ENCODE data around the gene MBOAT1.

MBOAT1 gene

GRCh38 chr6:20234136-20234535 is 21.9 kb upstream of the MBOAT1 start:
- Histone ChIP-seq H3K9me3 (ENCODE audit: control insufficient read depth, insufficient read depth, low read length) (no peaks in the 10 kb centered on the region), H3K36me3 (ENCODE audit: control insufficient read depth, insufficient read depth, low read length) (no peaks in the 10 kb centered on the region), H3K27ac (ENCODE audit: low read length) (no peak overlapping the region), H3K27me3 (ENCODE audit: control insufficient read depth, insufficient read depth, low read length) (no peaks in the 10 kb centered on the region), H3K4me1 (ENCODE audit: control insufficient read depth, insufficient read depth, low read length) (peaks cover under 1% of the 10 kb centered on the region; the same call in 1 of the 2 replicates), H3K4me3 (ENCODE audit: low read length) (no peak overlapping the region)
- WGBS (ENCODE audit: insufficient coverage, insufficient read length), result no CpG with 5 or more reads among the region's 7 CpGs
- DNase-seq (ENCODE audit: low read depth, low spot score), result no peak

- no CpG with 5 or more reads among the region's 44 CpGs for WGBS (ENCODE audit: insufficient coverage, insufficient read length)
- H3K27me3 ChIP-seq (ENCODE audit: control insufficient read depth, insufficient read depth, low read length), result no peaks in the 10 kb centered on the region
- H3K4me1 ChIP-seq (ENCODE audit: control insufficient read depth, insufficient read depth, low read length), result no peaks in the 10 kb centered on the region
- no peak overlapping the region for H3K27ac ChIP-seq (ENCODE audit: low read length)
- no peak for DNase-seq (ENCODE audit: low read depth, low spot score)
- no peaks in the 10 kb centered on the region for H3K9me3 ChIP-seq (ENCODE audit: control insufficient read depth, insufficient read depth, low read length)
- no peak overlapping the region for H3K4me3 ChIP-seq (ENCODE audit: low read length)
- H3K36me3 ChIP-seq (ENCODE audit: control insufficient read depth, insufficient read depth, low read length), result no peaks in the 10 kb centered on the region
Measured at GRCh38 chr6:20233007-20233730, 20.9 kb upstream of the MBOAT1 start.

GRCh38 chr6:20232188-20232587 is 19.9 kb upstream of the MBOAT1 start:
- no peaks in the 10 kb centered on the region for H3K36me3 ChIP-seq (ENCODE audit: control insufficient read depth, insufficient read depth, low read length)
- no peak overlapping the region for H3K4me3 ChIP-seq (ENCODE audit: low read length)
- H3K27ac ChIP-seq (ENCODE audit: low read length), result no peak overlapping the region
- H3K4me1 ChIP-seq (ENCODE audit: control insufficient read depth, insufficient read depth, low read length), result no peaks in the 10 kb centered on the region
- no peaks in the 10 kb centered on the region for H3K9me3 ChIP-seq (ENCODE audit: control insufficient read depth, insufficient read depth, low read length)
- H3K27me3 ChIP-seq (ENCODE audit: control insufficient read depth, insufficient read depth, low read length), result no peaks in the 10 kb centered on the region
- no CpG with 5 or more reads among the region's 2 CpGs for WGBS (ENCODE audit: insufficient coverage, insufficient read length)
- no peak for DNase-seq (ENCODE audit: low read depth, low spot score)

- no peak for DNase-seq (ENCODE audit: low read depth, low spot score)
- Histone ChIP-seq H3K9me3 (ENCODE audit: control insufficient read depth, insufficient read depth, low read length) (no peaks in the 10 kb centered on the region), H3K36me3 (ENCODE audit: control insufficient read depth, insufficient read depth, low read length) (no peaks in the 10 kb centered on the region), H3K27me3 (ENCODE audit: control insufficient read depth, insufficient read depth, low read length) (no peaks in the 10 kb centered on the region), H3K4me3 (ENCODE audit: low read length) (no peak overlapping the region), H3K4me1 (ENCODE audit: control insufficient read depth, insufficient read depth, low read length) (no peaks in the 10 kb centered on the region), H3K27ac (ENCODE audit: low read length) (no peak overlapping the region)
- WGBS (ENCODE audit: insufficient coverage, insufficient read length), result no CpG with 5 or more reads among the region's 4 CpGs
Measured at GRCh38 chr6:20230401-20231119, 18.3 kb upstream of the MBOAT1 start.

GRCh38 chr6:20229881-20230280 is 17.6 kb upstream of the MBOAT1 start:
- DNase-seq (ENCODE audit: low read depth, low spot score), result no peak
- H3K27me3 ChIP-seq (ENCODE audit: control insufficient read depth, insufficient read depth, low read length), result no peaks in the 10 kb centered on the region
- H3K9me3 ChIP-seq (ENCODE audit: control insufficient read depth, insufficient read depth, low read length), result no peaks in the 10 kb centered on the region
- H3K36me3 ChIP-seq (ENCODE audit: control insufficient read depth, insufficient read depth, low read length), result no peaks in the 10 kb centered on the region
- no CpG with 5 or more reads among the region's 4 CpGs for WGBS (ENCODE audit: insufficient coverage, insufficient read length)
- no peak overlapping the region for H3K4me3 ChIP-seq (ENCODE audit: low read length)
- H3K4me1 ChIP-seq (ENCODE audit: control insufficient read depth, insufficient read depth, low read length), result no peaks in the 10 kb centered on the region
- no peak overlapping the region for H3K27ac ChIP-seq (ENCODE audit: low read length)

GRCh38 chr6:20227350-20227749 is 15.1 kb upstream of the MBOAT1 start:
- no peaks in the 10 kb centered on the region for H3K27me3 ChIP-seq (ENCODE audit: control insufficient read depth, insufficient read depth, low read length)
- no peak overlapping the region for H3K4me3 ChIP-seq (ENCODE audit: low read length)
- no peaks in the 10 kb centered on the region for H3K9me3 ChIP-seq (ENCODE audit: control insufficient read depth, insufficient read depth, low read length)
- H3K4me1 ChIP-seq (ENCODE audit: control insufficient read depth, insufficient read depth, low read length), result no peaks in the 10 kb centered on the region
- no CpG with 5 or more reads among the region's 2 CpGs for WGBS (ENCODE audit: insufficient coverage, insufficient read length)
- H3K27ac ChIP-seq (ENCODE audit: low read length), result no peak overlapping the region
- DNase-seq (ENCODE audit: low read depth, low spot score), result no peak
- no peaks in the 10 kb centered on the region for H3K36me3 ChIP-seq (ENCODE audit: control insufficient read depth, insufficient read depth, low read length)

- Histone ChIP-seq H3K9me3 (ENCODE audit: control insufficient read depth, insufficient read depth, low read length) (no peaks in the 10 kb centered on the region), H3K4me3 (ENCODE audit: low read length) (no peak overlapping the region), H3K27me3 (ENCODE audit: control insufficient read depth, insufficient read depth, low read length) (no peaks in the 10 kb centered on the region), H3K4me1 (ENCODE audit: control insufficient read depth, insufficient read depth, low read length) (no peaks in the 10 kb centered on the region), H3K27ac (ENCODE audit: low read length) (no peak overlapping the region), H3K36me3 (ENCODE audit: control insufficient read depth, insufficient read depth, low read length) (no peaks in the 10 kb centered on the region)
- DNase-seq (ENCODE audit: low read depth, low spot score), result no peak
- no CpG with 5 or more reads among the region's 1 CpG for WGBS (ENCODE audit: insufficient coverage, insufficient read length)
Measured at GRCh38 chr6:20223141-20223540, 10.9 kb upstream of the MBOAT1 start.

GRCh38 chr6:20221421-20221820 is 9.2 kb upstream of the MBOAT1 start:
- H3K4me1 ChIP-seq (ENCODE audit: control insufficient read depth, insufficient read depth, low read length), result no peaks in the 10 kb centered on the region
- no CpG with 5 or more reads among the region's 3 CpGs for WGBS (ENCODE audit: insufficient coverage, insufficient read length)
- H3K27me3 ChIP-seq (ENCODE audit: control insufficient read depth, insufficient read depth, low read length), result no peaks in the 10 kb centered on the region

GRCh38 chr6:20220359-20220758 is 8.1 kb upstream of the MBOAT1 start:
- DNase-seq (ENCODE audit: low read depth, low spot score), result no peak
- Histone ChIP-seq H3K27ac (ENCODE audit: low read length) (no peak overlapping the region), H3K4me1 (ENCODE audit: control insufficient read depth, insufficient read depth, low read length) (no peaks in the 10 kb centered on the region), H3K4me3 (ENCODE audit: low read length) (no peak overlapping the region), H3K27me3 (ENCODE audit: control insufficient read depth, insufficient read depth, low read length) (no peaks in the 10 kb centered on the region), H3K9me3 (ENCODE audit: control insufficient read depth, insufficient read depth, low read length) (no peaks in the 10 kb centered on the region), H3K36me3 (ENCODE audit: control insufficient read depth, insufficient read depth, low read length) (no peaks in the 10 kb centered on the region)
- WGBS (ENCODE audit: insufficient coverage, insufficient read length), result no CpG with 5 or more reads among the region's 3 CpGs

More at GRCh38 chr6:20221421-20221820, 9.2 kb upstream of the MBOAT1 start:
- no peaks in the 10 kb centered on the region for H3K9me3 ChIP-seq (ENCODE audit: control insufficient read depth, insufficient read depth, low read length)
- no peak for DNase-seq (ENCODE audit: low read depth, low spot score)
- H3K36me3 ChIP-seq (ENCODE audit: control insufficient read depth, insufficient read depth, low read length), result no peaks in the 10 kb centered on the region
- H3K4me3 ChIP-seq (ENCODE audit: low read length), result no peak overlapping the region
- no peak overlapping the region for H3K27ac ChIP-seq (ENCODE audit: low read length)

- WGBS (ENCODE audit: insufficient coverage, insufficient read length), result no CpG with 5 or more reads among the region's 2 CpGs
- no peak for DNase-seq (ENCODE audit: low read depth, low spot score)
- Histone ChIP-seq H3K36me3 (ENCODE audit: control insufficient read depth, insufficient read depth, low read length) (no peaks in the 10 kb centered on the region), H3K9me3 (ENCODE audit: control insufficient read depth, insufficient read depth, low read length) (no peaks in the 10 kb centered on the region), H3K27me3 (ENCODE audit: control insufficient read depth, insufficient read depth, low read length) (no peaks in the 10 kb centered on the region), H3K4me3 (ENCODE audit: low read length) (no peak overlapping the region), H3K4me1 (ENCODE audit: control insufficient read depth, insufficient read depth, low read length) (peaks cover 5% of the 10 kb centered on the region; the same call in 1 of the 2 replicates), H3K27ac (ENCODE audit: low read length) (no peak overlapping the region)
Measured at GRCh38 chr6:20217891-20218290, 5.6 kb upstream of the MBOAT1 start.
